H9 (cell line): ENCODE data around the gene FARP1. TPM values are rescaled to one million over a fixed set of nuclear protein-coding genes. Genes with fewer than 3 reads are reported as not detected.

Experiments used
- DNase-seq: peaks from one replicate; pipeline ENCODE4 v3.0.0-alpha.2; 2017
- H2AFZ ChIP-seq: one replicate; pipeline ENCODE4 v1.6.1; 2013; ENCODE audit warnings: mild to moderate bottlenecking, low read length, control low read depth, moderate library complexity
- H2AK5ac ChIP-seq: 2 replicates; pipeline ENCODE4 v1.6.1; 2013; ENCODE audit warnings: low read length, control low read depth, mixed read lengths; ENCODE audit not compliant: insufficient read length
- H2BK120ac ChIP-seq: one replicate; pipeline ENCODE4 v1.6.1; 2013; ENCODE audit warnings: low read depth, mild to moderate bottlenecking, low read length, control low read depth, inconsistent platforms; ENCODE audit not compliant: poor library complexity, severe bottlenecking
- H2BK12ac ChIP-seq: 2 replicates; pipeline ENCODE4 v1.6.1; 2013; ENCODE audit warnings: low read length, control low read depth, mixed read lengths, low read depth; ENCODE audit not compliant: insufficient read length
- H2BK15ac ChIP-seq: 2 replicates; pipeline ENCODE4 v1.6.1; 2013; ENCODE audit warnings: low read depth, low read length, control low read depth
- H2BK20ac ChIP-seq: one replicate; pipeline ENCODE4 v1.6.1; 2013; ENCODE audit warnings: low read depth, mild to moderate bottlenecking, low read length, control low read depth, inconsistent platforms; ENCODE audit not compliant: poor library complexity, severe bottlenecking
- H2BK5ac ChIP-seq: 2 replicates; pipeline ENCODE4 v1.6.1; 2013; ENCODE audit warnings: low read length, control low read depth, mixed read lengths; ENCODE audit not compliant: insufficient read length
- H3K14ac ChIP-seq: 2 replicates; pipeline ENCODE4 v1.6.1; 2013; ENCODE audit warnings: low read length, control low read depth; ENCODE audit not compliant: insufficient read depth
- H3K18ac ChIP-seq: 2 replicates; pipeline ENCODE4 v1.6.1; 2013; ENCODE audit warnings: low read depth, mild to moderate bottlenecking, mixed read lengths, low read length, control low read depth; ENCODE audit not compliant: insufficient read length
- H3K23ac ChIP-seq: 2 replicates; pipeline ENCODE4 v1.6.1; 2013; ENCODE audit warnings: low read length, control low read depth, mixed read lengths, low read depth; ENCODE audit not compliant: insufficient read length
- H3K23me2 ChIP-seq: 2 replicates; pipeline ENCODE4 v1.6.1; 2013; ENCODE audit warnings: low read depth, mild to moderate bottlenecking, mixed read lengths, low read length, control low read depth; ENCODE audit not compliant: insufficient read length, poor library complexity, severe bottlenecking
- H3K27ac ChIP-seq: 2 replicates; pipeline ENCODE4 v1.5.1; 2013; ENCODE audit warnings: low read length, control low read depth, mixed read lengths, low read depth; ENCODE audit not compliant: insufficient read length
- H3K27me3 ChIP-seq: 2 replicates; pipeline ENCODE4 v1.6.1; 2013; ENCODE audit warnings: low read length, control low read depth, inconsistent platforms; ENCODE audit not compliant: insufficient read depth
- H3K4ac ChIP-seq: 2 replicates; pipeline ENCODE4 v1.6.1; 2013; ENCODE audit warnings: low read depth, mild to moderate bottlenecking, control low read depth, inconsistent platforms, low read length, moderate library complexity
- H3K4me1 ChIP-seq: 2 replicates; pipeline ENCODE4 v1.6.1; 2013; ENCODE audit warnings: low read length, control low read depth, inconsistent platforms; ENCODE audit not compliant: insufficient read depth
- H3K4me2 ChIP-seq: 2 replicates; pipeline ENCODE4 v1.6.1; 2013; ENCODE audit warnings: low read length, control low read depth, mixed read lengths; ENCODE audit not compliant: insufficient read length, insufficient read depth
- H3K56ac ChIP-seq: 2 replicates; pipeline ENCODE4 v1.6.1; 2013; ENCODE audit warnings: low read depth, mild to moderate bottlenecking, mixed read lengths, low read length, control low read depth; ENCODE audit not compliant: insufficient read length
- H3K79me1 ChIP-seq: 2 replicates; pipeline ENCODE4 v1.6.1; 2013; ENCODE audit warnings: low read depth, mild to moderate bottlenecking, moderate library complexity, low read length, control low read depth, inconsistent platforms; ENCODE audit not compliant: insufficient read depth, poor library complexity, severe bottlenecking
- H3K79me2 ChIP-seq: 2 replicates; pipeline ENCODE4 v1.6.1; 2013; ENCODE audit warnings: low read length, control low read depth, inconsistent platforms; ENCODE audit not compliant: insufficient read depth
- H3K9ac ChIP-seq: 2 replicates; pipeline ENCODE4 v1.6.1; 2013; ENCODE audit warnings: low read length, control low read depth, mixed read lengths; ENCODE audit not compliant: insufficient read length; ENCODE audit errors: extremely low read depth
- H3K9me3 ChIP-seq: one replicate; pipeline ENCODE4 v1.6.1; 2013; ENCODE audit warnings: low read depth, low read length, inconsistent platforms; ENCODE audit not compliant: control insufficient read depth
- H3T11ph ChIP-seq: one replicate; pipeline ENCODE4 v1.6.1; 2013; ENCODE audit warnings: mild to moderate bottlenecking, low read length, control low read depth, inconsistent platforms
- H4K20me1 ChIP-seq: one replicate; pipeline ENCODE4 v1.6.1; 2013; ENCODE audit not compliant: control insufficient read depth, insufficient read length, insufficient read depth
- H4K5ac ChIP-seq: 2 replicates; pipeline ENCODE4 v1.6.1; 2013; ENCODE audit warnings: low read depth, mild to moderate bottlenecking, mixed read lengths, low read length, control low read depth; ENCODE audit not compliant: insufficient read length
- H4K8ac ChIP-seq: replicated peaks from 2 replicates; pipeline ENCODE4 v1.6.1; 2013; ENCODE audit warnings: low read length, control low read depth, mixed read lengths, low read depth; ENCODE audit not compliant: insufficient read length
- H4K91ac ChIP-seq: 2 replicates; pipeline ENCODE4 v1.6.1; 2013; ENCODE audit warnings: low read depth, mild to moderate bottlenecking, moderate library complexity, mixed read lengths, low read length, control low read depth; ENCODE audit not compliant: insufficient read length
- H3K27ac Mint-ChIP-seq, 3 experiments: 2 replicates in 2 of 3; 3 replicates in 1 of 3; pipeline ENCODE4 v1.8.0; 2020 to 2021; ENCODE audit warnings: mixed read lengths in 3 of 3, mild to moderate bottlenecking in 1 of 3, moderate library complexity in 1 of 3
- H3K27me3 Mint-ChIP-seq: 2 replicates; pipeline ENCODE4 v1.8.0; 2021; ENCODE audit warnings: low read depth, mild to moderate bottlenecking, moderate library complexity, mixed read lengths
- H3K36me3 Mint-ChIP-seq, 3 experiments: 2 replicates in 2 of 3; 3 replicates in 1 of 3; pipeline ENCODE4 v1.8.0; 2020 to 2021; ENCODE audit warnings: low read depth in 3 of 3, mixed read lengths in 3 of 3; ENCODE audit not compliant: insufficient read depth in 1 of 3
- H3K4me1 Mint-ChIP-seq, 2 experiments: 2 replicates each; pipeline ENCODE4 v1.8.0; 2020; ENCODE audit warnings: mixed read lengths in 2 of 2
- H3K4me3 Mint-ChIP-seq, 2 experiments: 2 replicates in 1 of 2; 3 replicates in 1 of 2; pipeline ENCODE4 v1.8.0; 2020 to 2021; ENCODE audit warnings: mild to moderate bottlenecking in 2 of 2, mixed read lengths in 2 of 2, moderate library complexity in 1 of 2
- H3K9me3 Mint-ChIP-seq, 2 experiments: 2 replicates in 1 of 2; 3 replicates in 1 of 2; pipeline ENCODE4 v1.8.0; 2020; ENCODE audit warnings: mild to moderate bottlenecking in 2 of 2, mixed read lengths in 2 of 2, moderate library complexity in 1 of 2
- CTCF ChIP-seq: fragments of 200-600 bp; sonication (generic); conservative IDR thresholded peaks from 3 replicates; pipeline ENCODE4 v1.8.0; 2021; ENCODE audit warnings: antibody characterized with exemption, mild to moderate bottlenecking
- WGBS: extraction: QIAGEN DNeasy Blood & Tissue Kit; methylation state at CpG from one replicate; pipeline ENCODE4 v1.1.7; 2013; ENCODE audit warnings: missing lambda C conversion rate, low lambda C conversion rate, mixed read lengths; ENCODE audit not compliant: insufficient read length; ENCODE audit errors: extremely low coverage; 5-methylcytosine and 5-hydroxymethylcytosine counted together
- total RNA-seq: library from RNA; stranded (reverse); gene quantifications from 2 replicates; pipeline ENCODE4 v1.2.1, GENCODE V29; 2021

FARP1 gene
- total RNA-seq, 1 experiment from 2014 or later: 95.9 TPM

GRCh38 chr13:98462241-98462882, 319.5 kb downstream of the FARP1 start:
- WGBS: no CpG with 5 or more reads among the region's 18 CpGs
- Histone ChIP-seq H3K56ac (no peak overlapping the region), H3K27ac (no peak overlapping the region), H3K9me3 (no peaks in the 10 kb centered on the region), H3K27me3 (no peaks in the 10 kb centered on the region), H4K91ac (no peak overlapping the region), H2AK5ac (no peak overlapping the region), H2BK5ac (no peak overlapping the region), H3K18ac (no peak overlapping the region), H3K4me2 (no peak overlapping the region), H3K23ac (no peak overlapping the region), H4K20me1 (no peaks in the 10 kb centered on the region), H3K14ac (0 out of 2 replicates have a peak overlapping the region, but pooled peaks have one; percentile 6), H3T11ph (no peak overlapping the region), H4K8ac (no peak overlapping the region), H2BK15ac (no peak overlapping the region), H3K79me2 (no peaks in the 10 kb centered on the region; the same call in 1 of the 2 replicates), H2AFZ (no peak overlapping the region), H3K23me2 (no peaks in the 10 kb centered on the region), H3K79me1 (peaks cover 2% of the 10 kb centered on the region), H2BK12ac (no peak overlapping the region), H4K5ac (no peak overlapping the region), H3K9ac (no peak overlapping the region), H2BK20ac (no peak overlapping the region), H3K4me1 (0 out of 2 replicates have a peak, but pooled peaks cover 3% of the 10 kb centered on the region), H3K4ac (no peak overlapping the region), H2BK120ac (no peak overlapping the region)
- Mint-ChIP-seq H3K9me3 (no peaks in the 10 kb centered on the region), H3K4me1 (peaks cover 16 to 27% of the 10 kb centered on the region in 2 experiments), H3K36me3 (peaks cover 46 to 72% (median 72%) of the 10 kb centered on the region in 3 experiments), H3K4me3 (no peak overlapping the region), H3K27me3 (no peaks in the 10 kb centered on the region), H3K27ac (peak overlapping the region; percentile 32 to 72 (median 69); a peak in 6 of 7 replicates)
- TF ChIP-seq CTCF: no peak
- DNase-seq: no peak
